HG02938 (cell line): ENCODE data around the gene TWIST2.

Experiments
- ATAC-seq: cut with Tn5 transposase; IDR thresholded peaks from one replicate; pipeline ENCODE4 v1.9.1; 2021; ENCODE audit warnings: mild to moderate bottlenecking, moderate library complexity; ENCODE audit not compliant: unreplicated experiment

TWIST2 gene

DNA sequence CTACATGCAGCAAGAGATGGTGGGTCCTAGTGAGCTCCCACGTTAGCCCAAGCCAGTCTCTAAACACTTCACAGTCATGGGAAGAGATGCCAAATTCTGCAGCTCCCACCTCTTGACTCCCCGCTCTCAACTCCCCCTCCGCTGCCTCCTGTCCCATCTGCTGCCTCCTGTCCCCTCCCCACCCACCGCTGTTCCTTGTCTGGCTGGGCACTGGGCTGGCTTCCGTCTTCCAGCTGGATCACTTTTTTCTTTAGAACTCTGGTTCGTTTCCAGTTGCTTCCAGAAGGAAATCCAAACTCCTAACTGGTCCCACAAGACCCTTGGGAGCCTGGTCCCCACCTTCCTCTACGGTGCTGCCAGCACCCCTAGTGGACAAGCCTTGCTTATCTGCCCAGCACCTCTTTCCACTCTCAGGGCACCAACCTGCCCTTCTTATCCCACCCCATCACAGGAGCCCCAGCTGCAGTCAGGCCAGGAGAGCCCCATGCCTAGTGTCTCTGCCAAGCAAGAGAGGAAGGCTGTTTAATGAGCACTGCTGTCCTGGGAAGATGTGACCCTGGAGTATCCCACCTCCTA lies 12.1 kb upstream of the TWIST2 start:
- no peak for ATAC-seq

- ATAC-seq, result no peak
Observed at GRCh38 chr2:238838786-238839327, 9.0 kb upstream of the TWIST2 start.

GRCh38 chr2:238839428-238839827 lies 8.5 kb upstream of the TWIST2 start:
- ATAC-seq, result no peak

DNA sequence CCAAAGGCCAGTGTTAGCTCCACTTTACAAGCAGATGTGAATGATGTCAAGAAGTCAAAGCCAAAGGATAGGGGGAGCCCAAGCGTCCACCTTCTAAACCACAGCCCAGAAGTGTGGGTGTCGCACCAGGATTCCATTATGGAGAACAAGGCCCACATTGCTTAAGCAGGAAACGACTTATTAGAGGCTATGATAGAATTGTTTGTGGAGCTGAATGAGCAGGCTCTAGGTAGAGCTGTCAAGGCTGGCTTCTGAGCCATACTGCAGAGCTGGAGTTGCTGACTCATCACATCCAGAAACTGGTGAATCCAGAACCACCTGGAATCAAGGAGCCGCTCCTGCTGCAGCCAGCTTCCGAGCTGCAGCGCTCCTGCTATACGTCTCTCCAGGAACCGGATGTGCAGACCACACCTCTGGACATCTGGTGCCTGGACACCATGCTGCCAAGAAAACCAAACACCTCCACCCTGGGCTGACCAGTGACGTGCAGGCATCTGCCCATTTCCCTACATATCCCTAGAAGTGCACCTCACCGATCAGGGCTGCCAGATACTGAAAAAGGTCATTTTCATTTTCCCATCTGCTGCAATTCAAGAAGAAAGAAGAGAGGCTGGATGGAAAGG lies 6.2 kb upstream of the TWIST2 start:
- ATAC-seq, result no peak

DNA sequence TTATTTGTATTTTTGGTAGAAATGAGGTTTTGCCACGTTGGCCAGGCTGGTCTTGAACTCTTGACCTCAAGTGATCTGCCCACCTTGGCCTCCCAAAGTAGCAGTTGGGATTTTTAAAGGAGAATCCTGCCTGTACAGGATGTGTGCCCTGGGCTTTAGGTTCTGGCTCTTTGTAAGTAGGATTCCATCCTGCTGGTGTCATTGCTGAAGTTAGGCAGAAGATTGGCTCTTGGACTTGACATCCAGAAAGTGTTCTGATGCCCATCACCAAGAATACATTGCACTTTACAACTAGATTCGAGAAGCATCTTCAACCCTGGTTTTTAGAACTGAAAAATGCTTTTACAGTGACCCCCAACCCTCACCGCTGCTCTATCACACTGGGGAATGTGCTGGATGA lies 4.4 kb upstream of the TWIST2 start:
- no peak for ATAC-seq

- no peak for ATAC-seq
Observed at GRCh38 chr2:238845583-238846377, 2.1 kb upstream of the TWIST2 start.

- ATAC-seq, result no peak
Observed at GRCh38 chr2:238846378-238846627, 1.6 kb upstream of the TWIST2 start.

- no peak for ATAC-seq
Observed at GRCh38 chr2:238846628-238847418, 1.1 kb upstream of the TWIST2 start.

- no peak for ATAC-seq
Observed at GRCh38 chr2:238847419-238847801, 475 bp upstream of the TWIST2 start.

GRCh38 chr2:238848691-238848975 lies 748 bp downstream of the TWIST2 start:
- no peak for ATAC-seq

DNA sequence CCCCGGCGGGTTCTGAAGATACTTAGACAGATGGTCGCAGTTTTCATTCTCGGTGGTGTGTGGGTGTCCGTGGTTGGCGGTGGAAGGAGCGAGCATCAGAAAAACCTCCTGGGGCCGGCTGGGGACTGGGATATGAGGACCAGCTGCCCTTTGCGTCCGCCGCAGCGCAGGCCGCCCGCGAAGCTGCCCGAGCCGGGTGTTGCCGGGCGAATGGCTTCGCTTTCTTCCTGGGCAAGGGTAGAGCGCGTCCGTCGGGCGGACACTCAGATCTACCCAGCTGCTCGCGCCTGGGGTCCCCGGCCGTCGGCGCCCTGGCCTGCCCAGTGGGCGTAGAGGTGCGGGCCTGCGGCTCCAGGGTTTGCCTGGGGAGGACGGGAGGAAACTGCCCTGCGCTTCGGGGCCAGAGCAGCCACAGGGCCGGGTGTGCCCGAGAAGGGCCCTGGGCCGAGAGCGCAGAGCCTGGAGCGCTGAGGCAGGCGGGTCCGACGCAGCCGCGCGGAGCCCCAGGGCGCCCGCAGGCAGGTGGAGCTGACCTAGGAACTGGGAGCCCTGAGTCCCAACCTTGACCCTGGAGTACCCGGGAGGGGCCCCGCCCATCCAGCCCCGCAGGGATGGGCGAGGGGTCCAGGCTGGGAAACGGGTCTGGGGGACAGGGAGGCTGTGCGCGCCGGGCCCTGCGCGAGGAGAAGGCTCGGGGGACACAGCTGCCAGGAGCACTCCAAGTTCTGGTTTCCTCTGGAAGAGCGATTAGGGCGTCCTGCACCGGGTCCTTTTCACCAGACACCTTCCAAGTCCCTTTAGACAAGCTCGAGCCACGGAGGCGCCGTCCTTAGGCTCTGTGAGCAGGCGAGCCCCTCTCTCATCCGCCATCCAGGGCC lies 1.3 kb downstream of the TWIST2 start:
- ATAC-seq, result no peak

GRCh38 chr2:238850091-238850490 lies 2.2 kb downstream of the TWIST2 start:
- no peak for ATAC-seq

- no peak for ATAC-seq
Observed at GRCh38 chr2:238851026-238851425, 3.1 kb downstream of the TWIST2 start.

GRCh38 chr2:238851761-238852160 lies 3.9 kb downstream of the TWIST2 start:
- no peak for ATAC-seq

- ATAC-seq, result no peak
Observed at GRCh38 chr2:238852206-238852869, 4.5 kb downstream of the TWIST2 start.

DNA sequence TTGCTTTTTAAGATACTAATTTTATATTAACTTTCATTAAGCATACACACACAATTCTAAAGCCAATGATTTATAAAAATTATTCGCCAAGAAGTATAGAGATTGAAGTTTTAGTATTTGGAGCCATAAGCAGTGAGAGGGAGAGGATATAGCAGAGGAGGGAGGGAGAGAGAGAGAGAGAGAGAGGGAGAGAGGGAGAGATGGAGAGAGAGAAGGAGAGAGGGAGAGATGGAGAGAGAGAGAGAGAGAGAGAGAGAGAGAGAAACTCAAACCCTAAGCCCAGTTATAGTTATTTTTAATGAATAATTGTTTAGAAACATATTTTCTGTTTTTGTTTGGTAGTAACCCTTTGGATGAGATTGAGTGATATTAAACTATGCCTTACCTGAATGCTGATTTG lies 5.3 kb downstream of the TWIST2 start:
- ATAC-seq, result no peak

DNA sequence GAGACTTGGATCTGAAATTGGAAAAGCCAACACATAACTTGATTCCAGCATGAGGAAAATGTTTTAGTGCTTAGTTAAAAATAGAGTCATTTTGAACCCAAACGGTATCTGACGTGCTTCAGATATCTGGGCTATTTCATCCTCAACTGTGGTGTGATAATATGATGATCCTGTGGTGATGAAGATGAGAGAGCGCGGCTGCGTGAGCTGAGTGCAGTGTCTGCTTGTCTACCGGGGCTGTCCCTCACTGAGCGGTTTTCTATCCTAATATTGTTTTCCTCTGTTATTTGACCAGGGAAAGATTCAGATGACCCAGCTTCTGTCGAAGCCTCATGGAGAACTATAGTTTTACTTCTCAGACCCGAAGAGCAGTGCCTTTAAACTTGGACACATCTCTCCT lies 5.8 kb downstream of the TWIST2 start:
- no peak for ATAC-seq

DNA sequence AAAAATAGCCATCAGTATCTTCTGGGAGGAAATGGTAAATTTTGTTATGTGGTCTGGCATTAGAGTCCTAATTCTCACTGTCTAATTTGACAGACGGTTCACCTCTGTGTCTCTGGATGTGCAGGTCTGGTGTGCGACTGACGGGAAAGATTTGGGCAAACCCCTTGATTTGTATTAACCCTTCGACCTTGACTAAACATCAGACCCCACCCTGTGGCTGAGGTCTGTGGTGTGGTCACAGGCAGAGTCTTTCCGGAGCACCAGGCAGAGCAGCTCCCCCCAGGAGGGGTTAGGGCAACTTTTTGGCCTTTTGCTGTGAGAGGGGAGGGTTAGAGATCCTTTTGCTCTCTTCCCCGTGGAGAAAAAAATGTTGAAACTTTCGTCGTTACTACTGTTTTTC lies 6.4 kb downstream of the TWIST2 start:
- no peak for ATAC-seq

GRCh38 chr2:238854699-238855229 lies 6.9 kb downstream of the TWIST2 start:
- no peak for ATAC-seq

GRCh38 chr2:238855299-238855698 lies 7.4 kb downstream of the TWIST2 start:
- ATAC-seq, result no peak
